Head of caudate nucleus (tissue), 42 donors: ENCODE data around the gene HLA-E.
"Not testable (repeated sequence)": the region's sequence is repeated elsewhere in the genome, so short reads cannot be mapped to it uniquely, and the experiment has no call there.

Experiments
- DNase-seq, 42 donors: peaks; one replicate each; pipeline versions ENCODE4 v3.0.0 to v3.0.0-alpha.2; 2020 to 2021; ENCODE audit warnings: mixed read lengths in 7 of 42
- intact Hi-C: fragments of 100-400 bp; cut with DNase I; formaldehyde crosslinking; loops from one replicate; pipeline ENCODE4 v1.15.0; 2022

Gene HLA-E

DNA sequence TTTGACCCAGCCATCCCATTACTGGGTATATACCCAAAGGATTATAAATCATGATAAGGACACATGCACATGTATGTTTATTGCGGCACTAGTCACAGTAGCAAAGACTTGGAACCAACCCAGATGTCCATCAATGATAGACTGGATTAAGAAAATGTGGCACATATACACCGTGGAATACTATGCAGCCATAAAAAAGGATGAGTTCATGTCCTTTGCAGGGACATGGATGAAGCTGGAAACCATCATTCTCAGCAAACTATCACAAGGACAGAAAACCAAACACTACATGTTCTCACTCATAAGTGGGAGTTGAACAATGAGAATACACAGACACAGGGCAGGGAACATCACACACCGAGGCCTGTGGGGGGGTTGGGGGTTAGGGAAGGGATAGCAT, 37.1 kb downstream of the HLA-E start:
- DNase-seq, intact Hi-C loops: not testable (repeated sequence)

DNA sequence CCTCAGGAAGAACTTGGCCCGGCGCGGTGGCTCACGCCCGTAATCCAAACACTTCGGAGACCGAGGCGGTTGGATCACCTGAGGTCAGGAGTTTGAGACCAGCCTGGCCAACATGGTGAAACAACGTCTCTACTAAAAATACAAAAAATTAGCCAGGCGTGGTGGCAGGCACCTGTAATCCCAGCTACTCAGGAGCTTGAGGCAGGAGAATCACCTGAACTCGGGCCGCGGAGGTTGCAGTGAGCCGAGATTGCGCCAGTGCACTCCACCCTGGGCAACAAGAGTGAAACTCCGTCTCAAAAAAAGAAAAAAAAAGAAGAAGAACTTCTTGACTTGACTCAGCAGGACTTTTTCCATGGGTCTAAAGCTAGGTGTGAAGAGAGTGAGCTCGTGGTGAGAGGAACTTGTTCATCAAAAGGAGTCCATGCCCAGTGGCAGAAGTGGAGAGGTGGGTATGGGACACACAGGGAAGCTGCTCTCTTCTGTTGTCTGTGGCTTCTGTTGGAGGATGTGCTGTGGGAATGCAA, 40.1 kb downstream of the HLA-E start:
- intact Hi-C loops = not testable (repeated sequence)

DNA sequence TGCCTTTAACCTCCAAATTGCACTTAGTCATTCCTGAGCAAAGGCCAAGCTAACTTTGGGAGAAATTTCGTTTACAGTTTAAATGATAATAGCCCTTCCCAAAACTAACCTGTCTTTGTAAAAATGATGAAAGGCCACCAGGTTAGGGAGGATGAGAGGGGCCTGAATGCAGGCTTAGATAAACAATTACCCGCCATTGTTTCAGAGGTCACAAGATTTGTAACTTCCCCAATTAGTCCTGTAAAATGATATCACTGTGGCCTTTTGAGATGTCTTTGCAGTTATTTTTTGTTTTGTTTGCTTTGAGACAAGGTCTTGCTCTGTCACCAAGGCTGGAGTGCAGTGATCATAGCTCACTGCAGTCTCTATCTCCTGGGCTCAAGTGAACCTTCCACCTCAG, 40.7 kb downstream of the HLA-E start:
- no peak for DNase-seq
- intact Hi-C loops = no loop called here

More for the DNA sequence above, 40.1 kb downstream of the HLA-E start:
- DNase-seq = peak in 1 of 42 donors; percentile 21

DNA sequence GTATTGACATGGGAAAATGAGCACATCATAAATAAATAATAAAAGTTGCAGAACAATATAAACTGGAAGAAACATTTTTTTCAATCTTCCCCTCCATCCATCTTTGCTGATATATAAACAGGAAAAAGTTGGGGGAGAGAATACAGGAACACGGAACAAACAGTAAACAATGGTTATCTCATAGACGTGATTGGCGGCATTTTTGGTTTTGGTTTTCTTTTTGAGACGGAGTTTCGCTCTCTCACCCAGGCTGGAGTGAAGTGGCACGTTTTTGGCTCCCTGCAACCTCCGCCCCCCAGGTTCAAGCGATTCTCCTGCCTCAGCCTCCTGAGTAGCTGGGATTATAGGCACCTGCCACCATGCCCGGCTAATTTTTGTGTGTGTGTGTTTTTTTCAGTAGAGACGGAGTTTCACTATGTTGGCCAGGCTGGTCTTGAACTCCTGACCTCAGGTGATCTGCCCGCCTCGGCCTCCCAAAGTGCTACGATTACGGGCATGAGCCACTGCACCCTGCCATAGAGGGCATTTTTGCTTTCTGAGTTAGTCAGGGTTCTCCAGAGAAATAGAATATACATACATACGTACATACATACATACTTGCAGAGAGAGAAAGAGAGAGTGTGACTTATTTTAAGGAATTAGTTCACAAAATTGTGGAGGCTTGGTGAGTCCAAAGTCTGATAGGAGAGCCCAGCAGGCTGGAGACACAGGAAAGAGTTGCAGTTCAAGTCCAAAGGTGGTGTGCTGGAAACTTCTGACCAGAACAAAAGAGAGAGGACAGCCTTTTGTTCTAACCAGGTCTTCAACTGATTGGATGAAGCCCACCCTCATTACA, 44.4 kb downstream of the HLA-E start:
- DNase-seq = no peak
- intact Hi-C loops = no loop called here

DNA sequence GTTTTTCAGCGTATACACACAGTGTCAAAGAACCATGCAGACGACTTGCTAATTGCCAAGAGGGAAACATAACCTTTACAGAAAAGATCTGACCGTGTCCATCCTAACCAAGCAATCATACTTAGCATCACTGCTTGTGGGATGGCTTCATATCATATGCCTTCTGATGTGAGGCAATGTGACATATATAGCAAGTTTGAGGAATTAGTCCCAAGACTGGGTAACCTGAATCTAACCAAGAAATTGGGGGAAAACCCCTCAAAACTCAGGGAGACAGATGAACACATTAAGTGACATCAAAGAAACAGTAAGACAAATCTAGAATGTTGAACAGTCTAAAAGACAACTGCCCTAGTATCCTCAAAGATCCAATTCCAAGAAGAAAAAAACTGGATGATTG, 48.6 kb downstream of the HLA-E start:
- intact Hi-C loops = no loop called here
- DNase-seq = no peak

DNA sequence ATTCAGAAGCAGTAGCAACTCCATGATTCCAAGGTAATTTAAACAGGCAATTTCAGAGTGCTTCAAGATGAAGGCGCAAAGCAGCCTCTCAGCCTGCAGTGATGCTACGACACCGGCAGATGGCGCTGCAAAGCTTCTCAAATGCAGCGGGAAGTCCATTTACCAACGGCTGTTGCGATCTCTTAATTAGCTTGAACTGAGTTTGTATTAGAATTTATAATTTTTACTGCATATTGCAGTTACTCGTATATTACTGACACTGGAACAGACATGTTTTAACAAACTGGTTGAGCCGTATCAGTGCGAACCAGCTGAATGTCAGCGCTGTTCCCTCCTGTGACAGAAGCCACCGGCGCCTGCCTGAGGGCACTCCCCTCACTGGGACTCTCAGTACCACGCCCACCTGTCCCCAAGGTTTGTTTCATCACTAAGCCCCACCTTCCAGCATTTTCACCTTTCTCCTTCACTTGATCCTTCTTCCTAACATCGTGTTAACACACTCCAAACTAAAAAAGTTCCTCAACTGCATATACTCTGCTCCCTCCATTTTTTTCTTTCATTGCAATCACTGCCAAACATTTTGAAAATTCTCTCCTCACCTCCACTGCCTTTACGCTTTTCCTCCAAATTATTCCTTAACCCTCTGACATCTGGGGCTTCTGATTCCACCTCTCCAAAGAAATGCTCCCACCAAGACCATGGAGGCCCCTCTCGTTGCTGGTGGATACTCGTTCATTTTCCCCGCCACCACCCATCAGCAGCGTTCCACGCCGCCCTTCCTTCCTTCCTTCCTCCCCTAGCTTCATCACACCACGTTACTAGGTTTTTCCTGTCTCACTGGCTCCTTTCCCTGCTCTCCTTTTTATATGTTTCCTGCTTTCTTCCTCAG, 52.5 kb downstream of the HLA-E start:
- intact Hi-C loops = loop anchor here (5.0 to 10.0 kb wide), 2 partner anchors 53 to 59 kb away; no protein-coding TSS in a partner anchor
- DNase-seq = peak; percentile 65 to 91 (median 81)

DNA sequence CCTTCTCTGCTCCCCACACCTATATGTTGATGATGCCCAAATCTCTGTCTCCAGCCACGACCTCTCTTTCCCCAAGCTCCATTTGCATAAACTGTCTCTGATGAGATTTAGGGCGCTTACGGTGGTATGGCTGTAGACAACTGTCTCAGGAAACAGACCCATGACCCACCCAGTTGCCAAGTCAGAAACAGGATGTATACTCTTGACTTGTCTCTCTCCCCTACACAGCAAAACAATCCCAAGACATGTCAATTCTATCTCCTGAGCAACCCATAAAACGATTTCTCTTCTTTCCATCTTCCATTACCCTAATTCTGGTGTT, 53.1 kb downstream of the HLA-E start:
- no peak for DNase-seq
- intact Hi-C loops = loop anchor here (5.0 to 10.0 kb wide), 2 partner anchors 52 to 60 kb away; no protein-coding TSS in a partner anchor

DNA sequence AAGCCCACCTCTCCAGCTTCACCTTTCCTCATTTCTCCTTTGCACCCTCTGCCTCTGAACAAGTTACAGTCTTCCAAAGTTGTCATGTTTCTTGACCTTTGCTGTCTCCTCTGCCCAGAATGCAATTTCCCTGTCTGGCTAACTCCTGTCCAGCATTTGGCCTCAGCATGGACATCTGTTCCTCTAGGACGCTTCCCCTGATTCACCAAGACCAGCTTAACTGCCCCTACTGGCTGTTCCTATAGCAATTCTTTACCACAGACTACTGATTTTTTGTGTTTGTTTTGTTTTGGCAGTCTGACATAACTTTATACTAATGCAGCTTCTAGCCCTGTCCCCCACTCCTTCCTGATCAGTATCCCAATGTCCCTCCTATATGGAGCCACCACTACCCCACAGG, 53.6 kb downstream of the HLA-E start:
- intact Hi-C loops = loop anchor here (5.0 to 10.0 kb wide), 2 partner anchors 52 to 61 kb away; no protein-coding TSS in a partner anchor
- DNase-seq = no peak
